ENCODE measurements around the gene LYPLAL1. TPM values are rescaled to one million over a fixed set of nuclear protein-coding genes. Genes with fewer than 3 reads are reported as not detected.

Gene LYPLAL1
- total RNA-seq (2022; extraction: Qiagen RNA extraction), result 12.5 to 25.0 TPM (median 21.1 TPM) in 5 replicates

GRCh38 chr1:219173758-219174459, at the start of gene LYPLAL1:
Gene LYPLAL1 (plus strand): TSS chr1:219173878. CDS start chr1:219173891, 13 bp downstream.

